GM10248 (cell line): ENCODE results near the gene TRIM47.

Source experiments
- CTCF ChIA-PET: fragments of 300-600 bp; sonication (Branson Sonifier 250); formaldehyde crosslinking; extraction: SDS; loops from one replicate; lab custom pipeline; 2021; ENCODE audit warnings: antibody characterized with exemption; lab: Yijun Ruan, JAX
- POLR2A ChIA-PET: fragments of 350-650 bp; sonication (Branson Sonifier 250); formaldehyde crosslinking; extraction: SDS; loops from one replicate; lab custom pipeline; 2020; ENCODE audit warnings: antibody characterized with exemption; lab: Yijun Ruan, JAX
- DNase-seq: peaks from one replicate; pipeline ENCODE4 v3.0.0; 2012; ENCODE audit errors: extremely low spot score
- CTCF ChIP-seq: IDR thresholded peaks from 2 replicates; pipeline ENCODE4 v1.5.1; 2012; ENCODE audit warnings: mild to moderate bottlenecking, low read depth; ENCODE audit errors: extremely low read depth, missing control alignments, control extremely low read depth

The TRIM47 gene

GRCh38 chr17:75902406-75902805, 24.0 kb upstream of the TRIM47 start:
- CTCF ChIA-PET: interaction anchor here (1.4 to 12.4 kb wide), 4 partner anchors 26 to 377 kb away, joined by 3 to 239 read pairs (median 9); partner anchors contain the start of gene CDK3
- no peak for DNase-seq
- no peak for TF ChIP-seq CTCF
- POLR2A ChIA-PET: no interaction called here

DNA sequence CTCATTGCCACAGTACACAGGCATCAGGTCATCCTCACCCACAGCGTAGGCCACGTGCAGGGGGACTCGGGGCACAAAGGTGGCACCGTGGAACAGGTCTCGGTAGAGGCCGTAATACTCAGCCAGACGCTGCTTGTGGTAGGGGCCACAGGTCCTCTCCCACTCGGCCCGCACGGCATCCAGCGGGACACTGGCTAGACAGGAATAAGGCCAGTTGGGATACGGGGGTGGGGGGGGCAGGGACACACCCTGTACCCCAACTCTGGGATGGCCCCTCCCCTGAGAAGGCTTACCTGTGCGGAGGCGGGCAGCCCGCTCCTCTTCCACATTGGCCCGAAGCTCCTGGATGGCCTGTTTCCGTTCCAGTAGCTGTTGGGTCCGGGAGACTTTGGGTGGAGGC, 23.3 kb upstream of the TRIM47 start:
- CTCF ChIA-PET: interaction anchor here (2.9 to 12.4 kb wide), 2 partner anchors 25 to 105 kb away, joined by 13 to 239 read pairs; partner anchors contain the start of gene CDK3

GRCh38 chr17:75900691-75901533, 22.5 kb upstream of the TRIM47 start:
- no peak for TF ChIP-seq CTCF
- CTCF ChIA-PET: interaction anchor here (1.2 kb wide), 1 partner anchor 113 kb away, joined by 4 read pairs; no protein-coding TSS in a partner anchor
- no peak for DNase-seq
- POLR2A ChIA-PET: no interaction called here

More for the DNA sequence above, 23.3 kb upstream of the TRIM47 start:
- no peak for TF ChIP-seq CTCF
- DNase-seq: no peak
- POLR2A ChIA-PET: no interaction called here

GRCh38 chr17:75899767-75900468, 21.5 kb upstream of the TRIM47 start:
- DNase-seq: no peak
- ChIA-PET POLR2A (no interaction called here), CTCF (interaction anchor here (0.7 to 1.8 kb wide), 5 partner anchors 10 to 147 kb away, joined by 3 to 8 read pairs (median 4); no protein-coding TSS in a partner anchor)
- TF ChIP-seq CTCF: no peak

- no peak for TF ChIP-seq CTCF
- ChIA-PET POLR2A (interaction anchor here (1.1 kb wide), 1 partner anchor 772 kb away, joined by 3 read pairs; no protein-coding TSS in a partner anchor), CTCF (interaction anchor here (0.7 to 1.8 kb wide), 4 partner anchors 11 to 146 kb away, joined by 3 to 8 read pairs (median 5); no protein-coding TSS in a partner anchor)
- DNase-seq: no peak
Observed at GRCh38 chr17:75899353-75899752, 21.0 kb upstream of the TRIM47 start.

DNA sequence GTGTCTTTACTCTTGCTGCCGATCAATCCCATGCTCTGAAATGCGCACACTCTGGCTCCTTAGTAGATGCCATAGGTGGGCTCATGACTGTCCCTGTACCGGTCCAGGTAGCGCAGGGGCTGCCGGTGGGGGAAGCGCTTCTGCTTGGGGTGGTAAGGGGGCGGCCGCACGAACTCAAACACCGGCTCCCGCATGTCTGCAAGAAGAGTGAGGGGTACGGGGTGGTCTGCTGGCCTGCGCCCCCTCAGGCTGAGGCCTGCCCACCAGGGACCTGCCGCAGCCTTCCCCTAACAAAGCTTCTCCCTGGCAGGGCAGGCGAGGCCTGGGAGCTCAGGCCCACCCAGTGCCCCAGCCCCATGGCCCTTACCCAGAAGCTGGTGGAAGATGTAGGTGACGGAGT, 20.4 kb upstream of the TRIM47 start:
- ChIA-PET POLR2A (interaction anchor here (1.1 kb wide), 1 partner anchor 773 kb away, joined by 3 read pairs; no protein-coding TSS in a partner anchor), CTCF (interaction anchor here (0.7 to 4.5 kb wide), 7 partner anchors 11 to 146 kb away, joined by 3 to 15 read pairs (median 5); partner anchors contain the start of gene WBP2)
- no peak for DNase-seq
- TF ChIP-seq CTCF: no peak
